Sciatic nerve (tissue), 2 donors: ENCODE data around the gene FSTL4. TPM values are rescaled to one million over a fixed set of nuclear protein-coding genes. Genes with fewer than 3 reads are reported as not detected.

Experiments used
- ATAC-seq: fragments of 200-7000 bp; cut with Tn5 transposase; one replicate; pipeline ENCODE4 v1.9.1; 2020; ENCODE audit warnings: mild to moderate bottlenecking, moderate library complexity
- DNase-seq: peaks from one replicate; pipeline ENCODE4 v3.0.0-alpha.2; 2020; ENCODE audit warnings: low spot score
- intact Hi-C: fragments of 100-400 bp; cut with DNase I; formaldehyde crosslinking; loops from one replicate; pipeline ENCODE4 v1.14.2; 2022
- total RNA-seq: library from RNA; stranded (reverse); fragmentation: NEBNext Ultra II Directional; extraction: Animal tissue kit (Norgen Biotek cat#: 25700); gene quantifications from one replicate; pipeline ENCODE4 v1.2.1, GENCODE V29; 2021
- donor health status: DM: no; HTN: no; CAD: no.
- donor health status: DM: no; HTN: no; CAD: no.

Gene FSTL4
- total RNA-seq, 1 donor from 2014 or later: not detected

DNA sequence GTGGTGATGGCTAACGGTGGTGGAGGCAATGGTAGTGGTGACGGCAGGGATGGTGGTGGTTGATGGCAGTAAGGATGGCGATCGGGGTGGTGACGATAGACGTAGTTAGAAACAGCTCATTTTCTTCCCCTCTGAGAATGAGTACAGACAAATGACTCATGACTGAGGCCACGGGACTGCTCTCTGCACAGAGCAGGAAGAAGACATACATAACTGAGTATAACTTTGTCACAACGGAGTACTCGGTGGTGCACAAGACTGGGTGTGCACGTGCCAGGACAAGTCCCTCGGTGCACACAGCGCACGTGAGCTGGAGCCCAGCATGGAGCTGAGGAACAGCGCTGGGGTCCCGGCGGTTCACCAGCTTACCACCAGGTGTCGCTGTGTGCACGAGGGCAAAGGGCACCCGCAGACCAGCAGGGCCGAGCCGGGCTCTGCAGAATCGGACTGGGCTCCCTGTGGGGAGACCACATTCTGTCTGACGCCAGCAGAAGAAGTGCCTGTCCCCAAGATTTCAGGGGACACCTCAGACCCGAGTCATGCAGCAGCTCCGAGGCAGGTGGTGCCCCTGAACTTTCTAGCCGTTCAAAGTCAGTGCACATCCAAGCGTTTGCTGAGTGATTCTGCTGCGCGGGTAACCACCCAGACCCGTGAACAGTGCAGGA lies 188.6 kb downstream of the FSTL4 start:
- intact Hi-C loops: loop anchor here (10.0 kb wide), 1 partner anchor 451 kb away; no protein-coding TSS in a partner anchor
- DNase-seq (peak; percentile 86), ATAC-seq (peak; percentile 89)

DNA sequence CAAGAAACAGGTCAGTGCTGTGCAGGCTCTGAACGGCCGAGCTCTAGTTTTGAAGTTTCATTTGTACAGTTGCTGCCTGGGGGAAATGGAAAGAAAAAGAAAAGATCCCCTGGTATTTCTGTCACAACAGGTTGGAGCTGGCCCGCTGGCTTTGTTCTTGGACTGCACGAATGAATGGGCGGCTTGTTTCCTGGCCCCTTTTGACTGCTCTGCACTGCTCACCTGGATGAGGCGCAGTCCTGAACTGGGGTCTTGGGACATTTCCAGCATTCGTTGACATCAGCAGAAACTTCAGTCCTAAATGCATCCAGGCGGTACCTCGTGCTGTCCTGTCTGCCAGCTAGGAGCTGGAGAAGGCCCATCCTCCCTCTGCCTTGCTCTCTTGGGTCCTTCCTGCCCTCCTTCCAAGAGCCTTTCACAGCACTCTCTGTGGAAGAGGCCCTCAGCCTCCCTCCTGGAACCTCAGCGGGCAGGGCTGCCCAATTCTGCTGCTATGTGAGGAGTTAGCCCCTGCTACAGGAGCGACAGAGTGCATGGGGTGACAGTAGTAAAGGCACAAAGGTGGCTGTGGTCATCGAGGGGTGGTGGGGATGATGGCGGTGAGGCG lies 189.2 kb downstream of the FSTL4 start:
- no peak for DNase-seq
- intact Hi-C loops: loop anchor here (10.0 kb wide), 1 partner anchor 452 kb away; no protein-coding TSS in a partner anchor
- ATAC-seq: peak; percentile 11

DNA sequence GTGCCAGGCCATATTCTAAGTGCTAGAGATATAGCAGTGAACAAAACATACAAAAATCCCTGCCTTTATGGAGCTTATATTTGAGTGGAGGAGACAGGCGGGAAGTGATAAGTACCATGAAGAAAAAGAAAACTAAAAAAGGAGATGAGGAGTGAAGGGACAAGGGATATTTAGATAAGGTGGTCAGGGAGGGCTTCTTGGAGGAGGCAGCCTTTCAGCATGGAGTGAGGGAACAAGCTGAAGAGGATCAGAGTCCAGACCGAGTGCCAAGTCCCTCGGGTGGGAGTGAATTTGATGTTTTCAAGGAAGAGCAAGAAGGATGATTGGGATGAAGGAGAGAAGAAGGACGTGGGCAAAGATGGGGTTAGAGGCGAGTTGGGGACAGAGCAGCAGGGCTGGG lies 190.5 kb downstream of the FSTL4 start:
- ATAC-seq (no peak), DNase-seq (no peak)
- intact Hi-C loops: loop anchor here (10.0 kb wide), 1 partner anchor 453 kb away; no protein-coding TSS in a partner anchor

DNA sequence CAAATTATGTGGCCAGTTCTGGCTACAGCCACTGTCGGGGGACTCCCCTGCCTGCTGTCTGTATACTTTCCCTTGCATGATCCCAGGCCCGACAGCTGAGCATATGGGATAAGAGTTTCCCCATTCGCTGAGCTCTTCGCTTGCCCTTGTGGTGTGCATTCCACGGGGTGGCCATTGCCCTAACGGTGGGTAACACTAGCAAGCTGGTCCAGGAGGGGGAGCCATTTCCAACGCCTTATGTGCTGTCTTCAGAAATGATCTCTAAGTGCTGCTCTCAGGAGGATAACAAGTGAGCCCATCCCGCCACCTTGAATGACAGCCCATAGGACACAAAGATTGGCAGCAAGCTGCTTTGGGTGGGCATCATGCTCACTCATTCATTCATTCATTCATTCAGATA lies 190.9 kb downstream of the FSTL4 start:
- intact Hi-C loops: loop anchor here (10.0 kb wide), 1 partner anchor 453 kb away; no protein-coding TSS in a partner anchor
- DNase-seq: no peak
- no peak for ATAC-seq

DNA sequence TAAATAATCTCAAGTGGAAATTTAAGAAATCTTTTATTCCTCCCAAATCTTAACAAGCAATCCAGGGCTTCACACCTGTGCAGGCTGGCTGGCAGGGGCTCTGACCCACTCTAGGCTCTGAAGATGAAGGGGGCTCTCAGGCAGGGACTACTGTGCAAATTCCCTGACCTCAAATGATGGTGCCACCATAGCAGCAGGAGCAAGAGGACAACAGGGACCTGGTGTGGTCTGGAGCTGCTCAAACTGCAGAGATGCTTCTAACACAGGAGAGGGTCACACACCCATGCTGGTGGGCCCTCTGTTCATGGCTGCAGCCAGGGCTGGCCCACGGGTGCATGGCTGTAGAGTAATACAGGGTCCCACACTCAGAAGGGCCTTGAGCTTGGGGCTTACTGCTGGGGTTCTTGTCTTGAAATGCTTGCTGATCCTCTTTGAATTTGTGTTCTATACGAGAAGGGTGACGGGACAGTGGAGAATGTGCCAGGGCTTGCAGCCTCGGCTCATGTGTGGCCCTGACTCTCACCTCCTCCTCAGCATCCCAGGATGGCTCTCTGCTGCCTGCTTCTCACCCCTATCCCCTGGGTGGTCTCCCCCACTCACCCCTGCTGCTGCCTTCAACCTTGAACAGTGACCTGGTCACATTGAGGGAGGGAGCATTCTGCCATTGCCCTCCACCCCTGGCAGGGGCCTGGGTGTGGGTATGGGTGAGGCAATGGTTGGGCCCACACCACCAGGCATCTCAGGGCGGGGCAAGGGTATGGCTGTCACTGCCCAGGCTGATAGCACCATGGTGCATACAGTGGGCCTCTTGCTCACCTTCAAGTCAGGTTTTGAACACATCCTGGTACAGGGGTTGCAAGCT lies 191.7 kb downstream of the FSTL4 start:
- no peak for ATAC-seq
- no peak for DNase-seq
- intact Hi-C loops: loop anchor here (10.0 kb wide), 1 partner anchor 454 kb away; no protein-coding TSS in a partner anchor

DNA sequence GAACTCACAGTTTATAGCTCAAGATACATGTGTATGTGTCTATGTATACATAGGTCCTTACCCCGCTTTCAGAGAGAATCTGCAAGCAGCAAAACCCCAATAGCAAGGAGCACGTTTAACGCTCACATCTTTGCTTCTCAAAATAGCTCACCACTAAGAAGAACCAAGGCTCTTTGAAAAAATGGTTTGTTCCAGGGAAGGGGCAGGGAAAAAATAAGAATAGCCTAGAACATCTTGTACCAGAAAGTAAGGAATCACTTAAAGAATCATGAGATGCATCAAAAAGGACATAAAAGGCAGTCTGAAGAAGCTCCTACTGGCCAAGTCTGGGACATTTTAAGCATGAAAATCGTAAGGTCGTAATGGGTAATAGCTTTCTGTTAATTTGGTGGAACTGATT lies 196.4 kb downstream of the FSTL4 start:
- DNase-seq (no peak), ATAC-seq (no peak)
- intact Hi-C loops: no loop called here

DNA sequence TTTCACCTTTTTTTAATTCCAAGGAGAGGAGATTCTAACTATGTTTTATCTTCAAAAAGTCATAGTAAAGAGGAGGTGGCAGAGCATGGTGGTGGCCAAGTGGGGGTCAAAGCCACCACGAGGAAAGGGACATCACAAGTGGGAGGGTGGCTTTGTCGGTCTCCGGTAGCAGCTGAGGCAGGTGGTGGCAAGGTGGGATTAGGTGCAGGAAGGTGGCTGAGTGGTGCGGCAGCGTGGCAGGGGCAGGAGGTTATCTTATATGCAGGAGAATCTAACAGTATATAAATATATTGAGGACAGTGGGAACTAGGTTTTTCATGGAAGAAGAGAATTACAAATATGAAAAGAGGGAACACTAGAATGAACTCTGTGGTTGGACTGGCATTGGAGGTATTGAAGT lies 196.8 kb downstream of the FSTL4 start:
- ATAC-seq (no peak), DNase-seq (no peak)
- intact Hi-C loops: no loop called here

DNA sequence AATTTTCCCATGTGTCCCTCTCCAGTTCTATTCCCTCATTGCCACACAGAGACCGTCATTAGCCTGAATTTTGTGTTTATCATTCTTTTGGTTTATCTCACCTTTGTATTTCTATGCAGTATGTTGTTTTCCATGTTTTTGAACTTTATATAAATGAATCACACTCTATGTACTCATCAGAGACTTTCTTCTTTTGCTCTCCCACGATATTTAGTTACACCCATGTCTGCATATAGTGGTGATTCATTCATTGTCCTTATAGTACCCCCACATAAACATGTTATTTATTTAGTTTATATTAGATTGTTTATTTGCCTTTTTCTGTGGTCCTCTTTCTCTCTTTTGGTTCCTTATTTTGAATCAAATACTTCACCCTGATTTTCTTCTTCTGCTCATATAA lies 199.7 kb downstream of the FSTL4 start:
- ATAC-seq: no peak
- intact Hi-C loops: loop anchor here (5.0 kb wide), 1 partner anchor 665 kb away; the partner anchor contains the start of gene CCNI2

DNA sequence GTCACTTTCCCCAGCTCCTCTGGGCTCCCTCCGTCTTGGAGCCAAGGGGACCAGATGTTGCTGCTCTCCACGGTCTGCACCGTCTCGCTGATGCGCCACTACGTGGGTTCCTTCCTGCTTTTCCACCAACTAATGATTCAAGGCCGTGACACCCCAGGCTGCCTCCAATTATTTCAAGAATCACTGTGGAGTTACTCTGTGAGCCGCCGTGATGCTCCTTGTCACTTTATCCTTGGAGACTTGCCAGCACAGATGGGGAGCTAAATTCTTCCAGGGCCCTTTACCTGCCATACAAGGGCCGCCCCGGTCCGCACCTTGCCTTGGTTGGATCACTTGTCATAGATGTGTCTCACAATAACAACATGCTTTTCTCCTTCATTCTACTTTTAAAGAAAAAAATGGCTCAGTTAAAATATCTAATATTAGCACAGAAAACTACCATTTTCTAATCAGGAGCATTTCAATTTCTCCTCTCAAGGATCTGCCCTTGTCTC lies 202.0 kb downstream of the FSTL4 start:
- intact Hi-C loops: loop anchor here (5.0 kb wide), 1 partner anchor 663 kb away; the partner anchor contains the start of gene CCNI2
- ATAC-seq (no peak), DNase-seq (no peak)

More for the DNA sequence above, 199.7 kb downstream of the FSTL4 start:
- DNase-seq: no peak

DNA sequence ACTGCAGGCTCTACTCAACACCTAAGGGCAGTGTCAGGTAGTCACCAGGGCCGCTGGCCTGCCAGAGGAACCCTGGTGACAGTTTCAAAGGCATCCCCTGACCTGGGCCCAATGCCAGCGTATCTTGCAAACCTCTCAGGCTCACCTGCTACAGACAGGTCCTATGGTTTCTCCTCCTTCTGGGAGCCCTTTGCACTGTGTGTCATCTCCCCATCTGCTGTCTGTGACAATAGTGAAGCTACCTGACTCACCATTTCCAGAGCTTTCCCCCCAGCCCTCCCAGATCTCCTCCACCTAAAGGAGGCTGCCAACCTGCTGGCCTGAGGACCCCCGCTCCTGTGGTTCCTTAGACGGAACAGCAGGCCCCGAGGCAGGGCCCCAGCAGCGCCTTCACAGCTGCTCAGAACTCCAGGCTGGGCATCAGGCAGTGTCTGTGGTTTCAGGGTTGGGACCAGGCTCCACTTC lies 203.1 kb downstream of the FSTL4 start:
- DNase-seq (no peak), ATAC-seq (no peak)
- intact Hi-C loops: no loop called here

DNA sequence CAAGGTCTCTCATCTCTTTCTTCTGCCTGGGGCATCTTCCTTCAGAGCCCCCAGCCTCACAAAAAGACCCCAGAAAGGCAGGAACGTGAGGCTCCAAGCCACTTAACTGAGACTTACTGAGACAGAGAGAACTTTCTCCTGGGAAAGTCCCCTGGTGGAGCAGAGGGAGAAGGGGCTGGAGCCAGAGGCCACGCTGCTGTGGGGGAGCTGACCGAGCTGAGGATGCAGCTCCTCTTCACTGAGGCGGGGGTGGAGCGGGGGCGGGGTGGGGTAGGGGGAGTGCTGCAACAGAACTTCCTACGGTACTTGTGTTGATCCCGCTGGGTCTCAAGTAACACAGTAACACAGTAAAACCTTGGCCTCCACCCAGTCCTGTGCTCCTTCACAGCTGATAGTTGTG lies 204.0 kb downstream of the FSTL4 start:
- no peak for ATAC-seq

DNA sequence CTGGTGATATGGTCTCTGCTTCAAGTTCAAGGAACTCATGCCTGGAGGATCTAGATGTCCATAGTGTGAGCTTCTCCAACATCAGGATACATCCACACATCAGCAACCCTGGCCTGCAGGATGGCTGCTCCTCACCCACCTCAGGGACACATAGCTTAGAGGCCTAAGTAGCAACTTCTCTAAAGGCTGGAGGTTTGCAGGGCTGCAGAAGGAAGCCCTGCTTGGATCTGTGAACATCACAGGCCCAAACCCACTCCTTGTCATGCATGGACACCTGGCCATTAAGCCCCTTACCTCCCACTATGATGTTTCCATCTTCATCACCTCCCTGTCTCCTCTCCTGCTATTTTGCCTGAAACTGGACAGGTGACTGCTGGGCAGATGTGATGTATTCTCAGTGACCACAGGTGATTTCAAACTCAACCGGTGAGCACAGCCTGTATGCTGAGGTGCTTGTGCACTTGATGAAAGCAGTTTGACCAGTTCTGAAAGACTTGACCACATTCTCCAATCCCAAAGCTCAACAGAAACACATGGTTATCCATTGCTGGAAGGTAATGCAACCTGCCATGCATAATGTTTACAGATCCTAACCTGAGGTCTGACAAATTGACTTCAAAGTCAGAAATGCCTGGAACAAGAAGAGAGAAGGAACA lies 205.2 kb downstream of the FSTL4 start:
- ATAC-seq (no peak), DNase-seq (no peak)
- intact Hi-C loops: no loop called here

More for the DNA sequence above, 204.0 kb downstream of the FSTL4 start:
- intact Hi-C loops: no loop called here
- DNase-seq: no peak

DNA sequence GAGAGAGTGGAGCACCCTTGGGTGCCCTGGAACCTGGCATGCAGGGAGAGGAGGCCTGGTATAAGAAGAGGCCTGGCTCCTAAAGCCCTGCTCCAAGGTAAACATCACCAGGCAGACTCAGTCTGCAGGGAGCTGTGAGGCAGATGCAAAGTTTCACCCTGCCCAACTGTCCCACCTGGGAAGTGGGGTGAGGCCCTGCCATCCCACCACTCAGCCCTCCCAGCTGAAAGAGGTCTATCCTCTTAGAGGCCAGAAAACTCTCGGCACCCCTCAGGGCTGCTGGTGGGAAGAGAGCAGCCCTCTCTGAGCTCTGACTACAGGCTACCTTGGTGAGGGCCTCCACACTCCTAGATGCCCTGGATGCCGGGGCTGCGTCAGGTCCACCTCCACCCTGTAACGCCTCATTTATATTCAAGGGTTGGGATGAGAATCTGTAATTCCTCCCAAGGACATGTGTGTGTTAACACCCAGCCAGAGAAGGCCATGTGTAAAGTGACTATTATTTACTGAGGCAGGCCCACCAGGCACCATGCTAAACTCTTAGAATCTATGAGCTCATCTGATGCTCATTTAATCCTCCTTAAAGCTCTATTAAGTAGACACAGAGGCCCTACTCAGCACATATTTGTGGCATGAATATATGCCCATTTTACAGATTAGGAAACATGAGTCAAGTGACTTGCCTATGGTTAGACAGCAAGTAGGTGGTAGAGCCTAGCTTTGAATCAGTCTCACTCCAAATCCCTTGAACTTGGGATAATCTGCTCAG lies 205.9 kb downstream of the FSTL4 start:
- intact Hi-C loops: no loop called here
- DNase-seq: no peak
- no peak for ATAC-seq

DNA sequence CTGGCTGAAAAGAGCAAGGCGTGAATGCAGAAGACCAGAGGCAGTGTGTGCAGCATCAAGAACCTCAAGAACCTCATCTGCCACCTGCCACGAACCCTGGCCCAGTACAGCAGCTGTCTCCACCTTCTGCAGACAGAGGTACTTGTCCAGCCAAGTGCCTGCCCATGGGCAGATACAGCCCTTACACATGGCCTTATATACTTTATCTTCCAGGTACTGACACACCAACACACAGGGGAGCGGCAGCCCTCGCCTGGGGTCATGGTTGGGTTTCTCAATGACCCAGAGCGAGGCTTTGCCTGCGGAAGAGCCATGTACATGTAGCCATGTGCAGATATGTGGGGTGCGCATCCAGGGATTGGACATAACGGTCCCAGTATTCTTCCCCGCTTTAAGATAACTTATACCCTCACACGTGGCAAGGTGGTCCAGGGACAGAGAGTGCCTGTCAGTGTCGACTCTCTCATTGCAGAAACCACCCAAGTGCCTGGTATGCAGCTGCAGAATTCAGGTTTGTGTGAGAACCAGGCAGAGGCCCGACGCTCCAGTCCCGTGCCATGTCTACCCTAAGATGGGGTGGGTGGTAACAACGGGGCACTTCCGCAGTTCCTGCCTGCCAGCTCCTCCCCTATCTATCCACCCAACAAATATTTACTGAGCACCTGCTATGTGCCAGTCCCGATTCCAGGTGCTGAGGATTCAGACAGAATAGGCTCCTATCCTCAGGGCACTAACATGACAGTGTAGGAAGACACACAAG lies 206.9 kb downstream of the FSTL4 start:
- DNase-seq: no peak
- intact Hi-C loops: no loop called here
- ATAC-seq: no peak

DNA sequence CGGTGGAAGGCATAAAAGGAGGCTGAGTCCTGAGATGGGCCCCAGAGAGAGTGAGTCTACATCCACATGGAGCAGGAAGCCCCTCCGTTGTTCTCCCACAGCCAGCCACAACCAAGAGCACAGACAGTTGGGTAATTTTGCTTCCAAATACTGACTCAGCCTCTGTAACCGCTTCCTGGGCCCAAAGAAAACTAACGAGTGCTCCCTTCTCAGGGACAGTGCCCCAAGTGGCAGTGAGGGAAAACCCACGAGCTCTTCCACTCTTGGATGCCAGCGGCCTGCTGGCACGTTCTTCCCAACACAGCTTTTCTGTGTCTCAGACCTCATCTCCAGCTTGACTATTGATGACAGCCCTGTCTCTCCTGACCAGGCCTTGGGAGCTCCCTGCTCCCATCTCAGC lies 207.6 kb downstream of the FSTL4 start:
- DNase-seq (no peak), ATAC-seq (no peak)
- intact Hi-C loops: no loop called here

DNA sequence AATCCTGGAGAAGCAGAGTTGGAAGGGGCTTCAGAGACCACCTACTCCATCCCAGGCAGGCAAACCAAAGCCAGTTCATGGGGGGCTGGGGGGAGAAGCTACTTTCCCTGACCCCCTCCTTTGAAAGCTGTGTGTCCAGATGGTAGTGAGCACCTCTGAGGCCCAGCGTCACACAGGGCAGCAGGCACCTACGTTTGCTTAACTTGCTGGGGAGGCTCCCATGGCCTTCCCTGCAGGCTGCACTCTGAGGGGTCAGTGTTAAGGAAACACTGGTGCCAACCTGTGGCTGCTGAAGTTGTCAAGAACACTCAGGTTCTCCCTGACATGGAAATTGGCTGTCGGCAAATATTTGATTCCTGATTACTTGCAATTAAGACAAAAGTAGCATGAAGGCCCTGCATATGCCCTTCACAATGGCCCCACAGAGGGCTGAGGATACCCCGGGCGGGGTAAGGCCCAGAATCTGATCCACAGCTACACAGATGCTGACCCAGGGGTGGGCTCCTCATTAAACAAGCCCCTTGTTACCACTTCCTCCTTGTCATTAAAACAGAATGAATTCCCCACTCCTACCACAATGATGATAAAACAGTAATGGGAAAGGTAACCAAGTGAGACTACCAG lies 208.5 kb downstream of the FSTL4 start:
- DNase-seq (no peak), ATAC-seq (no peak)
- intact Hi-C loops: no loop called here

DNA sequence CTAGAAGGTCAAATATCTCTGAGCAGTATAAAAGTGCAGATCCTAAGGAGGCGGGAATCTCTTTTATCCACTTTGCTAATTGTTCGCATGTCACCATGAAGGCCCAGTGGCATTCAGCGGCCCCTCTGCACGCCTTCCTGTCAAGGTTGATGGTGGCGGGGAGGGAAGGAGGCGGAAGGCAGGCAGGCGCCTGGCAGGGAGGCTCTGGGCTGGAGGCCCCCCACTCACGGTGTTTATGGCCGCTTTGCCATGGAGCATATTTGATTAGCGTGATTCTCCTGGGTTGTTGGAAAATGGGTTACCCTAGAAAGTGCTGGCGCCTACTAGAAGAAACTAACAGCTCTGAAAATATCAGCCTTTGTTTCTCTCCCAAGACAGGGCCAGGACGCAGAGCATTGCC lies 209.6 kb downstream of the FSTL4 start:
- no peak for ATAC-seq
- DNase-seq: no peak
- intact Hi-C loops: no loop called here
